H9 (cell line): Measurements from ENCODE around the gene AATF. TPM values are rescaled to one million over a fixed set of nuclear protein-coding genes. Genes with fewer than 3 reads are reported as not detected.

Experiments used
- DNase-seq: peaks from one replicate; pipeline ENCODE4 v3.0.0-alpha.2; 2017
- H2AFZ ChIP-seq: one replicate; pipeline ENCODE4 v1.6.1; 2013; ENCODE audit warnings: mild to moderate bottlenecking, low read length, control low read depth, moderate library complexity
- H2AK5ac ChIP-seq: 2 replicates; pipeline ENCODE4 v1.6.1; 2013; ENCODE audit warnings: low read length, control low read depth, mixed read lengths; ENCODE audit not compliant: insufficient read length
- H2BK120ac ChIP-seq: one replicate; pipeline ENCODE4 v1.6.1; 2013; ENCODE audit warnings: low read depth, mild to moderate bottlenecking, low read length, control low read depth, inconsistent platforms; ENCODE audit not compliant: poor library complexity, severe bottlenecking
- H2BK12ac ChIP-seq: 2 replicates; pipeline ENCODE4 v1.6.1; 2013; ENCODE audit warnings: low read length, control low read depth, mixed read lengths, low read depth; ENCODE audit not compliant: insufficient read length
- H2BK15ac ChIP-seq: 2 replicates; pipeline ENCODE4 v1.6.1; 2013; ENCODE audit warnings: low read depth, low read length, control low read depth
- H2BK20ac ChIP-seq: one replicate; pipeline ENCODE4 v1.6.1; 2013; ENCODE audit warnings: low read depth, mild to moderate bottlenecking, low read length, control low read depth, inconsistent platforms; ENCODE audit not compliant: poor library complexity, severe bottlenecking
- H2BK5ac ChIP-seq: 2 replicates; pipeline ENCODE4 v1.6.1; 2013; ENCODE audit warnings: low read length, control low read depth, mixed read lengths; ENCODE audit not compliant: insufficient read length
- H3K14ac ChIP-seq: 2 replicates; pipeline ENCODE4 v1.6.1; 2013; ENCODE audit warnings: low read length, control low read depth; ENCODE audit not compliant: insufficient read depth
- H3K18ac ChIP-seq: 2 replicates; pipeline ENCODE4 v1.6.1; 2013; ENCODE audit warnings: low read depth, mild to moderate bottlenecking, mixed read lengths, low read length, control low read depth; ENCODE audit not compliant: insufficient read length
- H3K23ac ChIP-seq: 2 replicates; pipeline ENCODE4 v1.6.1; 2013; ENCODE audit warnings: low read length, control low read depth, mixed read lengths, low read depth; ENCODE audit not compliant: insufficient read length
- H3K23me2 ChIP-seq: 2 replicates; pipeline ENCODE4 v1.6.1; 2013; ENCODE audit warnings: low read depth, mild to moderate bottlenecking, mixed read lengths, low read length, control low read depth; ENCODE audit not compliant: insufficient read length, poor library complexity, severe bottlenecking
- H3K27ac ChIP-seq: 2 replicates; pipeline ENCODE4 v1.5.1; 2013; ENCODE audit warnings: low read length, control low read depth, mixed read lengths, low read depth; ENCODE audit not compliant: insufficient read length
- H3K27me3 ChIP-seq: 2 replicates; pipeline ENCODE4 v1.6.1; 2013; ENCODE audit warnings: low read length, control low read depth, inconsistent platforms; ENCODE audit not compliant: insufficient read depth
- H3K4ac ChIP-seq: 2 replicates; pipeline ENCODE4 v1.6.1; 2013; ENCODE audit warnings: low read depth, mild to moderate bottlenecking, control low read depth, inconsistent platforms, low read length, moderate library complexity
- H3K4me1 ChIP-seq: 2 replicates; pipeline ENCODE4 v1.6.1; 2013; ENCODE audit warnings: low read length, control low read depth, inconsistent platforms; ENCODE audit not compliant: insufficient read depth
- H3K4me2 ChIP-seq: 2 replicates; pipeline ENCODE4 v1.6.1; 2013; ENCODE audit warnings: low read length, control low read depth, mixed read lengths; ENCODE audit not compliant: insufficient read length, insufficient read depth
- H3K56ac ChIP-seq: 2 replicates; pipeline ENCODE4 v1.6.1; 2013; ENCODE audit warnings: low read depth, mild to moderate bottlenecking, mixed read lengths, low read length, control low read depth; ENCODE audit not compliant: insufficient read length
- H3K79me1 ChIP-seq: 2 replicates; pipeline ENCODE4 v1.6.1; 2013; ENCODE audit warnings: low read depth, mild to moderate bottlenecking, moderate library complexity, low read length, control low read depth, inconsistent platforms; ENCODE audit not compliant: insufficient read depth, poor library complexity, severe bottlenecking
- H3K79me2 ChIP-seq: 2 replicates; pipeline ENCODE4 v1.6.1; 2013; ENCODE audit warnings: low read length, control low read depth, inconsistent platforms; ENCODE audit not compliant: insufficient read depth
- H3K9ac ChIP-seq: 2 replicates; pipeline ENCODE4 v1.6.1; 2013; ENCODE audit warnings: low read length, control low read depth, mixed read lengths; ENCODE audit not compliant: insufficient read length; ENCODE audit errors: extremely low read depth
- H3K9me3 ChIP-seq: one replicate; pipeline ENCODE4 v1.6.1; 2013; ENCODE audit warnings: low read depth, low read length, inconsistent platforms; ENCODE audit not compliant: control insufficient read depth
- H3T11ph ChIP-seq: one replicate; pipeline ENCODE4 v1.6.1; 2013; ENCODE audit warnings: mild to moderate bottlenecking, low read length, control low read depth, inconsistent platforms
- H4K20me1 ChIP-seq: one replicate; pipeline ENCODE4 v1.6.1; 2013; ENCODE audit not compliant: control insufficient read depth, insufficient read length, insufficient read depth
- H4K5ac ChIP-seq: 2 replicates; pipeline ENCODE4 v1.6.1; 2013; ENCODE audit warnings: low read depth, mild to moderate bottlenecking, mixed read lengths, low read length, control low read depth; ENCODE audit not compliant: insufficient read length
- H4K8ac ChIP-seq: replicated peaks from 2 replicates; pipeline ENCODE4 v1.6.1; 2013; ENCODE audit warnings: low read length, control low read depth, mixed read lengths, low read depth; ENCODE audit not compliant: insufficient read length
- H4K91ac ChIP-seq: 2 replicates; pipeline ENCODE4 v1.6.1; 2013; ENCODE audit warnings: low read depth, mild to moderate bottlenecking, moderate library complexity, mixed read lengths, low read length, control low read depth; ENCODE audit not compliant: insufficient read length
- H3K27ac Mint-ChIP-seq, 3 experiments: 2 replicates in 2 of 3; 3 replicates in 1 of 3; pipeline ENCODE4 v1.8.0; 2020 to 2021; ENCODE audit warnings: mixed read lengths in 3 of 3, mild to moderate bottlenecking in 1 of 3, moderate library complexity in 1 of 3
- H3K27me3 Mint-ChIP-seq: 2 replicates; pipeline ENCODE4 v1.8.0; 2021; ENCODE audit warnings: low read depth, mild to moderate bottlenecking, moderate library complexity, mixed read lengths
- H3K36me3 Mint-ChIP-seq, 3 experiments: 2 replicates in 2 of 3; 3 replicates in 1 of 3; pipeline ENCODE4 v1.8.0; 2020 to 2021; ENCODE audit warnings: low read depth in 3 of 3, mixed read lengths in 3 of 3; ENCODE audit not compliant: insufficient read depth in 1 of 3
- H3K4me1 Mint-ChIP-seq, 2 experiments: 2 replicates each; pipeline ENCODE4 v1.8.0; 2020; ENCODE audit warnings: mixed read lengths in 2 of 2
- H3K4me3 Mint-ChIP-seq, 2 experiments: 2 replicates in 1 of 2; 3 replicates in 1 of 2; pipeline ENCODE4 v1.8.0; 2020 to 2021; ENCODE audit warnings: mild to moderate bottlenecking in 2 of 2, mixed read lengths in 2 of 2, moderate library complexity in 1 of 2
- H3K9me3 Mint-ChIP-seq, 2 experiments: 2 replicates in 1 of 2; 3 replicates in 1 of 2; pipeline ENCODE4 v1.8.0; 2020; ENCODE audit warnings: mild to moderate bottlenecking in 2 of 2, mixed read lengths in 2 of 2, moderate library complexity in 1 of 2
- WGBS: extraction: QIAGEN DNeasy Blood & Tissue Kit; methylation state at CpG from one replicate; pipeline ENCODE4 v1.1.7; 2013; ENCODE audit warnings: missing lambda C conversion rate, low lambda C conversion rate, mixed read lengths; ENCODE audit not compliant: insufficient read length; ENCODE audit errors: extremely low coverage; 5-methylcytosine and 5-hydroxymethylcytosine counted together
- total RNA-seq: library from RNA; stranded (reverse); gene quantifications from 2 replicates; pipeline ENCODE4 v1.2.1, GENCODE V29; 2021
- TF ChIP-seq, protein P1 (sequence below): fragments of 200-600 bp; sonication (generic); conservative IDR thresholded peaks from 3 replicates; pipeline ENCODE4 v1.8.0; 2021; ENCODE audit warnings: antibody characterized with exemption, mild to moderate bottlenecking

AATF gene
- total RNA-seq, 1 experiment from 2014 or later: 69.6 TPM

- Histone ChIP-seq H3K4me1 (peaks cover 7% of the 10 kb centered on the region; the same call in 1 of the 2 replicates), H2BK120ac (no peak overlapping the region), H4K20me1 (no peaks in the 10 kb centered on the region), H3K27me3 (peaks cover 64% of the 10 kb centered on the region), H3T11ph (no peak overlapping the region), H2AK5ac (no peak overlapping the region), H3K79me1 (no peaks in the 10 kb centered on the region), H3K18ac (no peak overlapping the region), H4K91ac (no peak overlapping the region), H2BK12ac (no peak overlapping the region), H2BK15ac (no peak overlapping the region), H3K4ac (no peak overlapping the region), H4K8ac (no peak overlapping the region), H3K23me2 (peaks cover 14% of the 10 kb centered on the region), H2BK5ac (no peak overlapping the region), H3K9ac (no peak overlapping the region), H2BK20ac (no peak overlapping the region), H3K23ac (no peak overlapping the region), H4K5ac (no peak overlapping the region), H3K9me3 (no peaks in the 10 kb centered on the region), H2AFZ (no peak overlapping the region), H3K4me2 (no peak overlapping the region), H3K27ac (no peak overlapping the region), H3K56ac (no peak overlapping the region), H3K14ac (no peak overlapping the region), H3K79me2 (no peaks in the 10 kb centered on the region)
- Mint-ChIP-seq H3K4me3 (no peak overlapping the region; a peak in 1 of 5 replicates), H3K36me3 (no peaks in the 10 kb centered on the region), H3K9me3 (peaks cover 0 to 5% of the 10 kb centered on the region in 2 experiments; a peak in 2 of 5 replicates), H3K27me3 (peaks cover 94% of the 10 kb centered on the region), H3K4me1 (peaks cover 60 to 78% of the 10 kb centered on the region in 2 experiments), H3K27ac (no peak overlapping the region)
- WGBS: no CpG with 5 or more reads among the region's 1 CpG
- TF ChIP-seq, protein P1, sequence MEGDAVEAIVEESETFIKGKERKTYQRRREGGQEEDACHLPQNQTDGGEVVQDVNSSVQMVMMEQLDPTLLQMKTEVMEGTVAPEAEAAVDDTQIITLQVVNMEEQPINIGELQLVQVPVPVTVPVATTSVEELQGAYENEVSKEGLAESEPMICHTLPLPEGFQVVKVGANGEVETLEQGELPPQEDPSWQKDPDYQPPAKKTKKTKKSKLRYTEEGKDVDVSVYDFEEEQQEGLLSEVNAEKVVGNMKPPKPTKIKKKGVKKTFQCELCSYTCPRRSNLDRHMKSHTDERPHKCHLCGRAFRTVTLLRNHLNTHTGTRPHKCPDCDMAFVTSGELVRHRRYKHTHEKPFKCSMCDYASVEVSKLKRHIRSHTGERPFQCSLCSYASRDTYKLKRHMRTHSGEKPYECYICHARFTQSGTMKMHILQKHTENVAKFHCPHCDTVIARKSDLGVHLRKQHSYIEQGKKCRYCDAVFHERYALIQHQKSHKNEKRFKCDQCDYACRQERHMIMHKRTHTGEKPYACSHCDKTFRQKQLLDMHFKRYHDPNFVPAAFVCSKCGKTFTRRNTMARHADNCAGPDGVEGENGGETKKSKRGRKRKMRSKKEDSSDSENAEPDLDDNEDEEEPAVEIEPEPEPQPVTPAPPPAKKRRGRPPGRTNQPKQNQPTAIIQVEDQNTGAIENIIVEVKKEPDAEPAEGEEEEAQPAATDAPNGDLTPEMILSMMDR: no peak
- no peak for DNase-seq
Measured at GRCh38 chr17:36930583-36930900, 18.2 kb upstream of the AATF start.
